GM18507 (cell line): ENCODE measurements around the gene NEUROG1.

Experiments
- DNase-seq: peaks from one replicate; pipeline ENCODE4 v3.0.0; 2011; ENCODE audit warnings: low read depth; ENCODE audit not compliant: insufficient read length; ENCODE audit errors: extremely low spot score
- FAIRE-seq: peaks from 2 replicates; lab custom pipeline; 2011; peaks lifted over from hg19 to GRCh38; lab: Jason Lieb, UNC

The NEUROG1 gene

GRCh38 chr5:135484674-135485086 lies 51.1 kb downstream of the NEUROG1 start:
- DNase-seq, result no peak
- FAIRE-seq, result no peak
